Measurements from ENCODE around the gene PKD2L1. TPM values are rescaled to one million over a fixed set of nuclear protein-coding genes. Genes with fewer than 3 reads are reported as not detected.

Gene PKD2L1
- total and polyA plus RNA-seq, 10 of the 15 experiments (the other 5 are each of a cell fraction or from before 2014, with no cell fraction given) = 0.05 to 0.17 (median 0.08) TPM; not detected in 6

- TF ChIP-seq ZBTB40 (IDR thresholded peaks at IDR 0.05; ENCODE audit: borderline replicate concordance) (peak; percentile 64), RELB (IDR thresholded peaks at IDR 0.05; ENCODE audit: low read depth) (peak; percentile 51), YY1 (IDR thresholded peaks at IDR 0.05; ENCODE audit: low read depth, low read length) (peak; percentile 96), RUNX3 (IDR thresholded peaks at IDR 0.05; ENCODE audit: low read length) (peak; percentile 52), MLLT1 (IDR thresholded peaks at IDR 0.05) (0 out of 2 replicates have a peak, but pooled peaks have one; percentile 62), ELK1 (IDR thresholded peaks at IDR 0.05; ENCODE audit: low read depth, low read length) (no peak; the same call in 1 of the 2 replicates), E2F8 (IDR thresholded peaks at IDR 0.05; ENCODE audit: low read depth, partially characterized antibody) (no peak), POLR2AphosphoS2 (IDR thresholded peaks at IDR 0.05; ENCODE audit: low read depth, low read length) (peak; percentile 81; the same call in 1 of the 2 replicates), HDAC6 (IDR thresholded peaks at IDR 0.05; ENCODE audit: unreplicated experiment) (no peak), BRCA1 (IDR thresholded peaks at IDR 0.05; ENCODE audit: low read depth, low read length) (no peak), IKZF2 (IDR thresholded peaks at IDR 0.05) (peak; percentile 4 to 42; a peak in 1 of 4 replicates), RBBP5 (conservative IDR thresholded peaks at IDR 0.05) (no peak), POLR2A (IDR thresholded peaks at IDR 0.05; ENCODE audit: low read depth, low read length) (peak; percentile 98), ZBTB33 (IDR thresholded peaks at IDR 0.05) (no peak), HCFC1 (IDR thresholded peaks at IDR 0.05; ENCODE audit: low read length) (peak; percentile 34)
Observed at GRCh38 chr10:100286051-100287033, 43.7 kb downstream of the PKD2L1 start, which contains the start of gene BLOC1S2 (continued).
